IPS DF 19.7 (cell line): ENCODE data around the gene CDHR2.

Experiments used
- DNase-seq: peaks from one replicate; pipeline ENCODE4 v3.0.0-alpha.2; 2013; ENCODE audit warnings: low read depth, low spot score

CDHR2 gene

GRCh38 chr5:176529116-176529740 lies 19.9 kb upstream of the CDHR2 start:
- DNase-seq: no peak

- no peak for DNase-seq
These were observed 19.4 kb upstream of the CDHR2 start for GRCh38 chr5:176529741-176530141.

- DNase-seq: no peak
These were observed 18.7 kb upstream of the CDHR2 start for GRCh38 chr5:176530393-176530982.

- no peak for DNase-seq
These were observed 17.9 kb upstream of the CDHR2 start for GRCh38 chr5:176530983-176531901.

- DNase-seq: no peak
These were observed 17.1 kb upstream of the CDHR2 start for GRCh38 chr5:176531902-176532493.

GRCh38 chr5:176532795-176533194 lies 16.3 kb upstream of the CDHR2 start:
- DNase-seq: no peak

- DNase-seq: no peak
These were observed 15.8 kb upstream of the CDHR2 start for GRCh38 chr5:176533390-176533789.

GRCh38 chr5:176533894-176534611 lies 15.1 kb upstream of the CDHR2 start:
- DNase-seq: no peak

GRCh38 chr5:176534640-176535039 lies 14.5 kb upstream of the CDHR2 start:
- DNase-seq: no peak

DNA sequence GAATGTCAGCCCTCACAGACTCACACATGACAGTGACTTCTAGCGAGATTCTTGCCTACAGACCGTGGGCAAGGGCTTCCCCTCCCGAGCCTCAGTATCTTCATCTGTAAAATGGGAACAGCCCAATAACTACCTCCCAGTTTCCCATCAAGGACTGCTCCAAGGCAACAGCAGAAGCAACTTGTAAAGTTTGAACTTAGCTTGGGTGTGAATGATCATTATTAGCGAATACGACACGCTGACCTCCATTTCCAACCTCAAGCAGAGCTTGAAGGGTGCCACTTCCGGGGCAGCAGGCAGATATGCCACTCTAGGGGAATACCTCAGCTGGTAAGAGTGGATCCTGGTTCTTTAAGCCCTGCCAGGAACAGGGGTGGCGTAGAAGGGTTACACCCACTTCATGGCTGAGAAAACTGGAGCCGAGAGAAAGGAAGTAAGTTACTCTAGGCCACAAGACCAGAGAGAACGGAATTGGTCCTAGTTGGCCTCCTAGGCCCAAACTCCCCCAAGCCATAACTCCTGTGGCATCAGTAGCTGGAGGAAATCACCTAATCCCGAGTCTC lies 14.0 kb upstream of the CDHR2 start:
- DNase-seq: no peak

DNA sequence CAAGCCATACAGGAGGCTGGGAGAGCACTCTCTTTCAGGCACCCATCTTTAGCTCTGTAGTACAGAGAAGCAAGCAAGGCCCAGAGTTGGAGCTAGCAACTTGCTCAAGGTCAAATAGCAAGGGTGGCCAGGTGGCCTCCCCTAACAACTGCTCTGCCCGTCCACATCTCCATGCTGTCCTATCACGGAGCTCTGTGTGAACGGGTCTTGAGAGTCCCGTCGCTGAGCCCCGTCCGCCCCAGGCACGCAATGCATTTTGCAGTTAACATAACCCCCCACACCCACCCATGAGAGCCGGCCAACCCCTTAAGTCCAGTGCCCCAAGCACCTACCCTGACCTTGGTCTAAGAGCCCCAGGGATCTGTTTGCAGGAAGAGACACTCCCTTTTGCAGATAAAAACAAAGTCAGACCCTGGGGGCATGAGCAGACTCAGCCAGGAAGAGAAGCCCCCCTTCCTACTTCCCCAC lies 13.4 kb upstream of the CDHR2 start:
- no peak for DNase-seq

DNA sequence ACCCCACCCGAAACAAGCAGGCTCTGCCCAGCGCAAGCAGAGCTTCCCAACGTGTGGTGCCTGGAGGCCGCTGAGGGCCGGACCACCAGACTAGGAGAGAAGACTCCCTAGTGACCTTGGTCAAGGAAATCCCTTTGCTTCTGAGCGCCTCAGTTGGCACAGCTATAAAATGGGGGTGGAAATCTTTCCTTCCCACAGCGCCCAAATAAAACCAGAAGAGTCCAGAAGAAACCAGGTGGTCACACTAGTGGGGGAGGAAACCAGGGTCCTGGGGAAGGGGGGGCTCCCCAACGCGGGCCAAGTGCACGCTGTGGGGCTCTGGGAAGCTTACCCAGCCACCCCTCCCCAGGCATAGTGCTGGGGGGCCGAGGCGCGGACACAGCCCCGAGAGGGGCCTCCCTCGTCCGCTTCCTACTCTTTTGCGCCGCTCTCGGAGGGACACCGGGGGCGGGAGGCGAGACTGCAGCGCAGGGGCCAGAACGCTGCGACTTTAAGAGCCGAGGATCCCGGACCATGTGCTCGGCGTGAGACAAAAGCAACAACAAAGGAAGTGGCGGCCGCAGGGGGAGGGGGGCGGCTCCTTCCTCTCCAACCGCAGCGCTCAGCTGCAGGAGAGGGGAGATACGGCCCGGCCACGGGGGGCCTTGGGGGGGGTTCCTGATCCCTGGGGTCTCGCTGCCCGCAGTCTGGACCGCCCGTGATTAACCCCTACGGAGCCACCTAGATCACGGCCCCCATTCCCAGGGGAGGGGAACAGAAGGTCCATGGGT lies 12.8 kb upstream of the CDHR2 start:
- no peak for DNase-seq

DNA sequence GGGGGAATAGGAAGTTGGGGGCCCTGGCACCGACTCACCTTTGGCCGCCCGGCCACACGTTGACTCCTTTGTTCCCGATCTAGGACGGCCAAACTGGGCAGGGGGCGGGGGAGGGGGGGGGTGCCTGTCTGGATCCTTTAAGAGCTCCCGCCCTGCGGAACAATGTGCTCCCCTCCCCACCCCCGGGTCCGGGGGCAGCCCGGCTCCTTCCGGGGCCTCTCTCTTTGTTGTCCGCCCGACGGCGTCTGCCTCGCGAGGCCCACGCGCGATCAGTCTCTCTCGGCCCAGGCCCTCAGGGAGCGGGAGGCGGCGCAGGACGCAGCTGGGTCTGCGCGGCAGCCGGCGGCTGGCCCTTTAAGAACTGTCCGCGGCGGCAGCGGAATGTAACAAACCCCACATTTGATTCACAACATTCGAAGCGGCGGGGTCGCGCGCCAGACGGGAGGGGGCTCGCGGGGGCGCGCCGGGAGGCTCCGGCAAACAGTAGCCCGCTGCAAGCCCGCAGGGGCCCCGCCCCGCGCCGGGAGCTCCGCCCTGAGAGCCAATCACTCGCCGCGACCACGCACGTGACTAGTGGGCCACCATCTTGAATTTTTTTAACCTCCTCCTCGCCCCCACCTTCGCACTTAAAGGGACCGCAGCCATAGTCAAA lies 12.1 kb upstream of the CDHR2 start, which contains the start of gene RNF44:
Gene RNF44 (minus strand): TSS at position 501 of the 652 bp plus-strand sequence. CDS start 4,930 bp downstream, outside the sequence.
- DNase-seq: peak; percentile 89

DNA sequence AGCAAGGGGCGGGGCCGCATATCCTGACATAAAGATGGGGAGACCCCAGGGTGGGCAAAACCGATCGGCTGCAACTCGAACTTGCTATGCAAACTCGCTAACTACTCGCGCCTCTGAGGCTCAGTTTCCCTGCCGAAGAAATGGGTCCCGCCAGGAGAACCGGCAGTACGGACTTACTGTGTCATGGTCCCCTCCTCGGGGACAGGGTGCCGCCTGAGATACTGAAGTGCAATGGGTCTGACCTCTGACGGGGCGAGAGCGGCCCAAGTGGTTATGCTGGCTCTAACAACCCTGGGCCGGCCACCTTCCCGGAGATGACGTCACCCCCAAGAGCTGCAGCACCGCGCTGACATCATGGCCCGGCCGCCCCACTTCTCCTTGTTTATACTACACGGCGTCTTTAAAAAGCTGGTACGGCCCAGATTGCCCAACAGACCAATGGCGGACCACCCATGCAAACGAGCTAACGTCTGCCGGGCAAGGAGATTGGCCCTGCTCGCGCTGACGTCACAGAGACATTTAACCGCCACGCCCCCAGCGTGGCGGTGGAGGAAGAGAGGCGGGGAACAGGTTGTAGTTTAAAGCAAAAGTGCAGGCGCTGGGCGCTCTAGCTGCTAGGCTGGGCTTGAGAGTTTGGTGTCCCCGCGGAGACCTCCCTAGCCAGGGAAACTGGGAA lies 11.4 kb upstream of the CDHR2 start:
- peak; percentile 98 for DNase-seq

GRCh38 chr5:176538230-176538988 lies 10.7 kb upstream of the CDHR2 start:
- DNase-seq: no peak

DNA sequence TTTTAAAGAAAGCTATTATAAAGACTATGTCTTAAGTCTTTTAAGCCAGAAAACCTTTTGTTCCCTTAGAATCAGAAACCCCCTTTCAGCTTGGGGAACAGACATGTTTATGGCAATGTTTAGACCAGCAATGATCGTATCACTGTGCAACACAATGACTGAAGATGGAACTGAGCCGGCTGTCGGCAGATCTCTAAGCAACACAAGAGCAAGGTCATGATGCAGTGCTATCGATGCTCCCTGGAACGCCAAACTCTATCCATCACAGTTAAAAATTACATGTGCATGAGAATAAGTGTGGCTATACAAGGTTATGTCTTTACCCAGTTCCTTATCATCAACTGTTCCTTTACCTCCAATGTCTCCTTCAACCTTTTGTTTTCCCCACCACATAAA lies 10.2 kb upstream of the CDHR2 start:
- DNase-seq: no peak

DNA sequence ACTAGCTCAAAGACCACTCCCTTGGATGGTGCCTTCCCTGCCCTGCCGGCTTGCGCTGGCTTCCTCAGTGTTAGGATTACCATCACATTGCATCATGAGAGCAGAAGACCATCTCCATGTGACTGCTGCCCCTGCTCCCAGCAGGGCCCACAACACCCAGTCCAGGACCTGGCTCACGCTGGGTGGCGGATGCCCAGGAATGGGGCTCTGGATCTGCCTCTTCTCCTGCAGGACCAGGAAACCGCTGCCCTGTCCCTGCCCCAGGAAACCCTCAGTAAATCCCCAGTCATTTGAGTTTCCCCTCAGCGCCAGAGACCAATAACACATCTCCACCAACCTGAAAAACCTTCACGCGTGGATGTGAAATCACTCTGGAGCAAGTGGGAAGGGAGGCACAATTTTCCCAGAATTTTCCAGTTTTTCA lies 8.7 kb upstream of the CDHR2 start:
- no peak for DNase-seq

- DNase-seq: no peak
These were observed 8.2 kb upstream of the CDHR2 start for GRCh38 chr5:176540956-176541337.
